Measurements from ENCODE around the gene HGS. TPM values are rescaled to one million over a fixed set of nuclear protein-coding genes. Genes with fewer than 3 reads are reported as not detected.

The HGS gene
- total RNA-seq, 1 donor from 2014 or later, result 50.5 TPM

DNA sequence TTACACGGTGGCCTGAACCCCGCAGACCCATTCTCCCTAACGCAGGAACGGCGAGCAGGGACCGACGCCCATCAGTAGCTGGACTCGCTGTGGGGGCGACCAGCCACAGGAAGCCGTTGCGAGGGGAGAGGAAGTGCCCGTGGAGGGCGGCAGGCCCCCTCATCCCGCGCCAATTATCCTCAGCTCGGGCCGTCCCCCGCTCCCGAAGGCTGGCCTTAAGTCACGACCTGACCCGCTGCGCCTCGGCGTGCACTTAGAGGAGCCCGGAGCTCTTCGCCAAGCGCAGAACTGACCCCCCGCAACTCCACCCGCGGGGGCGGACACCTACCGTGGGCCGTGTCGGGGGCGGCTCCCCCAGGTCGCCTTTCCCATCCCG lies 615 bp upstream of the HGS start:
- TF ChIP-seq, protein P1, sequence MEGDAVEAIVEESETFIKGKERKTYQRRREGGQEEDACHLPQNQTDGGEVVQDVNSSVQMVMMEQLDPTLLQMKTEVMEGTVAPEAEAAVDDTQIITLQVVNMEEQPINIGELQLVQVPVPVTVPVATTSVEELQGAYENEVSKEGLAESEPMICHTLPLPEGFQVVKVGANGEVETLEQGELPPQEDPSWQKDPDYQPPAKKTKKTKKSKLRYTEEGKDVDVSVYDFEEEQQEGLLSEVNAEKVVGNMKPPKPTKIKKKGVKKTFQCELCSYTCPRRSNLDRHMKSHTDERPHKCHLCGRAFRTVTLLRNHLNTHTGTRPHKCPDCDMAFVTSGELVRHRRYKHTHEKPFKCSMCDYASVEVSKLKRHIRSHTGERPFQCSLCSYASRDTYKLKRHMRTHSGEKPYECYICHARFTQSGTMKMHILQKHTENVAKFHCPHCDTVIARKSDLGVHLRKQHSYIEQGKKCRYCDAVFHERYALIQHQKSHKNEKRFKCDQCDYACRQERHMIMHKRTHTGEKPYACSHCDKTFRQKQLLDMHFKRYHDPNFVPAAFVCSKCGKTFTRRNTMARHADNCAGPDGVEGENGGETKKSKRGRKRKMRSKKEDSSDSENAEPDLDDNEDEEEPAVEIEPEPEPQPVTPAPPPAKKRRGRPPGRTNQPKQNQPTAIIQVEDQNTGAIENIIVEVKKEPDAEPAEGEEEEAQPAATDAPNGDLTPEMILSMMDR (IDR thresholded peaks at IDR 0.05; ENCODE audit: borderline replicate concordance), result no peak
- peak overlapping the region; percentile 96 for H3K4me3 ChIP-seq
- H3K4me1 ChIP-seq, result peaks cover 56% of the 10 kb centered on the region
- peak overlapping the region; percentile 92 for H3K27ac ChIP-seq (replicated peaks)
- H3K27me3 ChIP-seq (ENCODE audit: low read depth), result no peaks in the 10 kb centered on the region
- H3K9me3 ChIP-seq (replicated peaks), result no peaks in the 10 kb centered on the region
- no peak for DNase-seq
- H3K36me3 ChIP-seq, result peaks cover 27% of the 10 kb centered on the region
- intact Hi-C loops (cut with micrococcal nuclease), result no loop called here

DNA sequence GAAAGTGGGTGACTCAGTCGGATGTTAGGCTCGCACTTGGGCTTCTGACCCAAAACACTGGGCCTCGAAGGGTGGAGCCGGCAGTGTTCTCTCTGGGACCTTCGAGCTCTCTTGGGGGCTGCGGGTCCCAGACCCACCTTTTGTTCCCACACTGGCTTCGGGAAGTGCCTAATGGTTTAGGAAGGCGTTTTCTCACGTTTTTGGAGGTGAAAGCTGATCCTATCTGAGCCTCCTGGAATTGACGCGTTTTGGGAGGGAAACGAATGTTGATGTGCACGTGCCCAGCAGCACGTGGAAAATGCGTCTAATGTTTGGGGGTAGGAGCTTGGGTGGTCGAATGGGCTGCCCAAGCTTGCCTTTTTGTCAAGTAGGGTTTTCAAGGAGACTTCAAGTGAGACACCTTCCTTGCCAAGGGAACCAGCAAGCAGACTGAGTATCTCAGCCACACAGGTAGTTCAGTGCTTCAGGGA lies 666 bp downstream of the HGS start:
- H3K27me3 ChIP-seq (ENCODE audit: low read depth), result no peaks in the 10 kb centered on the region
- peaks cover 56% of the 10 kb centered on the region for H3K4me1 ChIP-seq
- TF ChIP-seq, protein P1 (IDR thresholded peaks at IDR 0.05; ENCODE audit: borderline replicate concordance), result no peak
- H3K36me3 ChIP-seq, result peaks cover 40% of the 10 kb centered on the region
- DNase-seq, result no peak
- peak overlapping the region; percentile 96 for H3K4me3 ChIP-seq
- H3K27ac ChIP-seq (replicated peaks), result peak overlapping the region; percentile 92
- no peaks in the 10 kb centered on the region for H3K9me3 ChIP-seq (replicated peaks)
- intact Hi-C loops (cut with micrococcal nuclease), result no loop called here

DNA sequence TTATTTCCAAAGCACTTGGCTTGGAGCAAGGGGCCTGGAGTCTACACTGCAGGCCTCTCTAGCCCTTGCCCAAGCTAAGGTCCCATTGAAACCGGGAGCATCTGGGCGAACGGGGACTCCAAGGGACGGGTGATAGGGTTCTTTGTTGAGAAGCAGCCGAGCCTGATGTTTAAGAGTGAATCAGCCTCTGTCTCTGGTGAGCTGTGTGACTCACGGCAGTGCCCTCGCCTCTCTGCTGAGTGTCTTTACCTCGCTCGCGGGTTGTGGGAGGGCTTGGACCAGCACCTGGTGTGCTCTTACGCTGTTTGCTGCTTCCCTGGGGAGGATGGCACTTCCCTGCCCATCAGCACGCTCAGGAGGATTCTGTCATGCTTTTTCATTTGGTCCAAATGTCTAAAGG lies 1.3 kb downstream of the HGS start:
- H3K9me3 ChIP-seq (replicated peaks), result no peaks in the 10 kb centered on the region
- H3K27ac ChIP-seq (replicated peaks), result no peak overlapping the region
- no peaks in the 10 kb centered on the region for H3K27me3 ChIP-seq (ENCODE audit: low read depth)
- H3K4me1 ChIP-seq, result peaks cover 52% of the 10 kb centered on the region
- TF ChIP-seq, protein P1 (IDR thresholded peaks at IDR 0.05; ENCODE audit: borderline replicate concordance), result no peak
- no peak for DNase-seq
- intact Hi-C loops (cut with micrococcal nuclease), result no loop called here
- H3K36me3 ChIP-seq, result peaks cover 46% of the 10 kb centered on the region
- H3K4me3 ChIP-seq, result peak overlapping the region; percentile 96

DNA sequence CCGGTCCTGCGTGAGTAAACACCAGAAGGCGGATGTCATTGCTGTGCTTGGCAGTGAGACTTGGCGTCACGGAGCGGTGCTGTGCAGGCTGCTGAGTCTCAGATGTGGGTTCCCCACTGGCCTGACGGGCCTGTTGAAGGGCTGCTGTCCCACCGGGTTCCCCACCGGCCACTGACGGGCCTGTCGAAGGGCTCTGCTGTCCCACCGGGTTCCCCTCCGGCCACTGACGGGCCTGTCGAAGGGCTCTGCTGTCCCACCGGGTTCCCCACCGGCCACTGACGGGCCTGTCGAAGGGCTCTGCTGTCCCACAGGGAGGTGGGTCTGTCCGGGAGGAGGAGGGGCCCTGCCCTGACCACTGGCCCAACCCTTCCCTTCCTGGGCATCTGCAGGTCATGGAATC lies 2.8 kb downstream of the HGS start:
- H3K27ac ChIP-seq (replicated peaks), result no peak overlapping the region
- no peaks in the 10 kb centered on the region for H3K27me3 ChIP-seq (ENCODE audit: low read depth)
- H3K4me3 ChIP-seq, result no peak overlapping the region
- peaks cover 44% of the 10 kb centered on the region for H3K4me1 ChIP-seq
- intact Hi-C loops (cut with micrococcal nuclease), result no loop called here
- H3K36me3 ChIP-seq, result peaks cover 61% of the 10 kb centered on the region
- DNase-seq, result no peak
- H3K9me3 ChIP-seq (replicated peaks), result no peaks in the 10 kb centered on the region
- TF ChIP-seq, protein P1 (IDR thresholded peaks at IDR 0.05; ENCODE audit: borderline replicate concordance), result no peak

DNA sequence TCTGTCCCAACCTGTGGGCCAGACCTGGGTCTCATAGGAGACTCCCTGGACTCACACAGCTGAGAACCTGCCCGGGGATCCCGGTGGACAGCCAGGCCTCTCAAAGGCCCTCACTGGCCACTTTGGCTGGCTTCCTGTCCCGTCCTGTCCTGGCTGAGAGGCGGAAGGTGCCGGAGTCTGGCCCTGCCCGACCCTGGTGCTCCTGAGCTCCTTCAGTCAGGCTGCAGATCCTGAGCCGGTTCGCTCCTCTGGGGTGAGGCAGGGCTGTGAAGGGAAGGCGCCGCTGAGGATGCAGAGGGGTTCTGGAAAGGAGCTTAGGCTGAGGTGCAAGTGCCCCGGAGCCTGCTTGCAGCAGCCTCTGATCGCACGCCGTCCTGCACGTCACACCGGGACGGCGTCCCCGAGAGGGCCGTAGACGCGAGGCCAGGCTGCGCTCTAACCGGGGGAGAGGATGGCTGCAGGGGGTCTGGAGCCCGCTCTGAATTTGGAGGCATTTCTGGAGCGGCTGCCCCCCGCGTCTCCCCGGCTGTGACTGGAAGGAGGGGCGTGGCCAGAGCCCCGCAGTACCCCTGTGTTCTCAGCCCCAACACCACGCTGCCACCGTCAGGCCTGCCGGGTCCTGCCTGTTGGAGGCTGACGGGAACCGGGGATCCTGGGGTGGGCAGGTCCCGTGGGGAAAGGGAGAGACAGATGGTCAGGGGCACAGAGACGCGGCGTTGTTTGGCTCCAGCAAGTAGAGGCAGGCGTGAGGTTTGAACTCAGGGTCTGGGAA lies 4.1 kb downstream of the HGS start:
- TF ChIP-seq, protein P1 (IDR thresholded peaks at IDR 0.05; ENCODE audit: borderline replicate concordance), result no peak
- no peak overlapping the region for H3K4me3 ChIP-seq
- H3K27me3 ChIP-seq (ENCODE audit: low read depth), result no peaks in the 10 kb centered on the region
- no peak overlapping the region for H3K27ac ChIP-seq (replicated peaks)
- intact Hi-C loops (cut with micrococcal nuclease), result no loop called here
- peaks cover 74% of the 10 kb centered on the region for H3K36me3 ChIP-seq
- DNase-seq, result no peak
- no peaks in the 10 kb centered on the region for H3K9me3 ChIP-seq (replicated peaks)
- H3K4me1 ChIP-seq, result peaks cover 30% of the 10 kb centered on the region

All from left ventricle myocardium inferior (tissue), 1 donor.